HCT116 (cell line): Measurements from ENCODE around the gene KRT26. TPM values are rescaled to one million over a fixed set of nuclear protein-coding genes. Genes with fewer than 3 reads are reported as not detected.

Source experiments
- ATAC-seq: fragments of 200-7000 bp; cut with Tn5 transposase; 2 replicates; pipeline ENCODE4 v1.9.1; 2020; ENCODE audit warnings: mild to moderate bottlenecking, moderate library complexity
- BruUV-seq: library from RNA; stranded (reverse); fragments of 400-500 nt; replicated peaks from 2 replicates; lab custom pipeline; 2021; lab: Mats Ljungman, UMichigan
- CTCF ChIA-PET: fragments of 300-600 bp; sonication (Branson Sonifier 250); formaldehyde crosslinking; loops from one replicate; lab custom pipeline; 2021; ENCODE audit warnings: antibody characterized with exemption; lab: Charles Lee
- POLR2A ChIA-PET: fragments of 300-600, 350-600 bp; sonication (Branson Sonifier 250); formaldehyde crosslinking; loops from one replicate; lab custom pipeline; 2021; ENCODE audit warnings: antibody characterized with exemption; lab: Charles Lee
- RAD21 ChIA-PET, 2 experiments: fragments of 300-600 bp; sonication (Branson Sonifier 250); formaldehyde crosslinking; loops; one replicate each; lab custom pipeline; 2023; ENCODE audit warnings: low total read pairs in 2 of 2; ENCODE audit not compliant: uncharacterized antibody in 2 of 2, unreplicated experiment in 2 of 2, low non-redundant PET in 1 of 2; lab: Charles Lee
- DNase-seq: peaks from one replicate; pipeline ENCODE4 v3.0.0-alpha.2; 2010; ENCODE audit warnings: low read depth, low spot score
- H2AFZ ChIP-seq: fragments of 200-600 bp; shearing (Covaris generic), sonication (generic); 2 replicates; pipeline ENCODE4 v1.6.1; 2017; ENCODE audit warnings: low read depth, mixed run types, mixed read lengths, antibody characterized with exemption, low read length; ENCODE audit not compliant: poor library complexity, severe bottlenecking
- H3K27ac ChIP-seq: 2 replicates; pipeline ENCODE4 v1.5.1; 2012; ENCODE audit warnings: low read depth, low read length
- H3K27me3 ChIP-seq: fragments of 200-600 bp; sonication (generic); 2 replicates; pipeline ENCODE4 v1.6.1; 2016; ENCODE audit warnings: mixed run types, low read length, mixed read lengths; ENCODE audit not compliant: insufficient read depth
- H3K36me3 ChIP-seq, 2 experiments: fragments of 200-500 bp in 1 of 2; fragments of 200-600 bp in 1 of 2; sonication (Bioruptor generic) in 1 of 2; sonication (generic) in 1 of 2; 2 replicates each; pipeline versions ENCODE4 v1.5.1 to v1.6.1; 2014 to 2016; ENCODE audit warnings: low read length in 2 of 2, inconsistent platforms in 1 of 2, mixed read lengths in 1 of 2, mixed run types in 1 of 2; ENCODE audit not compliant: insufficient read depth in 2 of 2, control insufficient read depth in 1 of 2
- H3K4me1 ChIP-seq, 2 experiments: fragments of 200-600 bp in 1 of 2; sonication (generic) in 1 of 2; 2 replicates each; pipeline versions ENCODE4 v1.5.1 to v1.6.1; 2012 to 2017; ENCODE audit warnings: low read length in 2 of 2, inconsistent platforms in 1 of 2, mild to moderate bottlenecking in 1 of 2, mixed read lengths in 1 of 2, mixed run types in 1 of 2, moderate library complexity in 1 of 2; ENCODE audit not compliant: insufficient read depth in 2 of 2, control insufficient read depth in 1 of 2
- H3K4me2 ChIP-seq: fragments of 200-600 bp; sonication (generic); 2 replicates; pipeline ENCODE4 v1.6.1; 2017; ENCODE audit warnings: mixed run types, low read length, mixed read lengths
- H3K4me3 ChIP-seq, 2 experiments: fragments of 200-600 bp in 1 of 2; sonication (generic) in 1 of 2; replicated peaks in 1 of 2; 2 replicates each; pipeline ENCODE4 v1.5.1; 2011 to 2016; ENCODE audit warnings: low read length in 2 of 2, control low read depth in 1 of 2, low read depth in 1 of 2, mild to moderate bottlenecking in 1 of 2, mixed read lengths in 1 of 2, mixed run types in 1 of 2
- H3K79me2 ChIP-seq: fragments of 200-600 bp; sonication (generic); 2 replicates; pipeline ENCODE4 v1.6.1; 2017; ENCODE audit warnings: mild to moderate bottlenecking, mixed run types, low read length, moderate library complexity, mixed read lengths; ENCODE audit not compliant: insufficient read depth
- H3K9ac ChIP-seq: fragments of 200-600 bp; sonication (generic); 2 replicates; pipeline ENCODE4 v1.6.1; 2016; ENCODE audit warnings: low read length, mixed read lengths
- H3K9me2 ChIP-seq: fragments of 200-600 bp; sonication (generic), shearing (Covaris generic); 2 replicates; pipeline ENCODE4 v1.6.1; 2017; ENCODE audit warnings: mixed run types, mild to moderate bottlenecking, moderate library complexity; ENCODE audit not compliant: insufficient read depth
- H3K9me3 ChIP-seq, 2 experiments: fragments of 200-500 bp in 1 of 2; fragments of 200-600 bp in 1 of 2; sonication (Bioruptor generic) in 1 of 2; sonication (generic) in 1 of 2; 2 replicates each; pipeline ENCODE4 v1.6.1; 2014 to 2017; ENCODE audit warnings: low read length in 2 of 2, mixed read lengths in 2 of 2, inconsistent platforms in 1 of 2, low read depth in 1 of 2, mild to moderate bottlenecking in 1 of 2, mixed run types in 1 of 2, moderate library complexity in 1 of 2; ENCODE audit not compliant: control insufficient read depth in 1 of 2, insufficient read depth in 1 of 2
- H4K20me1 ChIP-seq: fragments of 200-600 bp; sonication (generic), shearing (Covaris generic); 2 replicates; pipeline ENCODE4 v1.6.1; 2017; ENCODE audit warnings: mixed run types, mild to moderate bottlenecking, moderate library complexity; ENCODE audit not compliant: insufficient read depth
- ATF3 ChIP-seq: IDR thresholded peaks from 2 replicates; pipeline ENCODE4 v1.6.1; 2012
- CBX3 ChIP-seq: IDR thresholded peaks from 2 replicates; pipeline ENCODE4 v1.6.1; 2012; ENCODE audit warnings: low read depth
- CEBPB ChIP-seq: IDR thresholded peaks from 2 replicates; pipeline ENCODE4 v1.6.1; 2012; ENCODE audit warnings: low read depth
- EGR1 ChIP-seq: IDR thresholded peaks from 2 replicates; pipeline ENCODE4 v1.6.1; 2012; ENCODE audit warnings: low read depth
- EZH2 ChIP-seq: fragments of 200-600 bp; sonication (generic); IDR thresholded peaks from 2 replicates; pipeline ENCODE4 v1.6.1; 2017; ENCODE audit warnings: antibody characterized with exemption, mixed run types
- EZH2phosphoT487 ChIP-seq: fragments of 200-600 bp; IDR thresholded peaks from 2 replicates; pipeline ENCODE4 v1.6.1; 2018; ENCODE audit warnings: antibody characterized with exemption, borderline replicate concordance
- FOSL1 ChIP-seq: IDR thresholded peaks from 2 replicates; pipeline ENCODE4 v1.6.1; 2012; ENCODE audit warnings: low read depth
- JUND ChIP-seq: IDR thresholded peaks from 2 replicates; pipeline ENCODE4 v1.6.1; 2012
- POLR2A ChIP-seq: IDR thresholded peaks from 2 replicates; pipeline ENCODE4 v1.7.0; 2011; ENCODE audit warnings: borderline replicate concordance; ENCODE audit not compliant: insufficient read depth, insufficient read length; ENCODE audit errors: extremely low read depth
- POLR2AphosphoS5 ChIP-seq: IDR thresholded peaks from 2 replicates; pipeline ENCODE4 v1.6.1; 2011; ENCODE audit warnings: mild to moderate bottlenecking, low read depth, low read length, moderate library complexity
- RAD21 ChIP-seq: IDR thresholded peaks from 2 replicates; pipeline ENCODE4 v1.6.1; 2012; ENCODE audit warnings: low read depth, mild to moderate bottlenecking
- SIN3A ChIP-seq: IDR thresholded peaks from 2 replicates; pipeline ENCODE4 v1.6.1; 2012; ENCODE audit warnings: low read depth
- SP1 ChIP-seq: IDR thresholded peaks from 2 replicates; pipeline ENCODE4 v1.6.1; 2012; ENCODE audit warnings: low read depth
- SRF ChIP-seq: IDR thresholded peaks from 2 replicates; pipeline ENCODE4 v1.6.1; 2012; ENCODE audit warnings: low read depth
- YY1 ChIP-seq: IDR thresholded peaks from 2 replicates; pipeline ENCODE4 v1.6.1; 2011; ENCODE audit warnings: low read length, low read depth, moderate library complexity, mild to moderate bottlenecking; ENCODE audit not compliant: insufficient replicate concordance; ENCODE audit errors: extremely low read depth
- ZNF274 ChIP-seq: fragments of 200-500 bp; sonication (Bioruptor generic); IDR thresholded peaks from 2 replicates; pipeline ENCODE4 v1.6.1; 2014; ENCODE audit warnings: mild to moderate bottlenecking, low read depth, low read length, inconsistent platforms
- intact Hi-C: fragments of 100-400 bp; cut with micrococcal nuclease; formaldehyde crosslinking; loops from 2 replicates; pipeline ENCODE4 v1.10.0; 2022
- total RNA-seq: library from RNA; stranded (reverse); gene quantifications from one replicate; pipeline ENCODE4 v1.2.1, GENCODE V29; 2021; ENCODE audit not compliant: unreplicated experiment
- TF ChIP-seq, protein P1 (sequence below): IDR thresholded peaks from 2 replicates; pipeline ENCODE4 v1.6.1; 2011; ENCODE audit warnings: mild to moderate bottlenecking, low read length, moderate library complexity; ENCODE audit not compliant: insufficient replicate concordance; ENCODE audit errors: extremely low read depth

Gene KRT26
- total RNA-seq, 1 experiment from 2014 or later: not detected

GRCh38 chr17:40751065-40751464, 20.9 kb downstream of the KRT26 start:
- no peak for TF ChIP-seq SRF
- no peak for TF ChIP-seq POLR2AphosphoS5
- TF ChIP-seq EGR1: no peak
- no peak for TF ChIP-seq EZH2
- no peak for TF ChIP-seq POLR2A
- no peak for TF ChIP-seq EZH2phosphoT487
- TF ChIP-seq CBX3: no peak
- no peak for TF ChIP-seq FOSL1
- TF ChIP-seq CEBPB: no peak
- no peak for TF ChIP-seq YY1
- TF ChIP-seq RAD21: no peak
- intact Hi-C loops: no loop called here
- POLR2A ChIA-PET: no interaction called here
- BruUV-seq: no TSS peak
- DNase-seq: no peak
- ATAC-seq: no peak
- Histone ChIP-seq H3K9me3 (no peaks in the 10 kb centered on the region), H3K4me1 (no peaks in the 10 kb centered on the region), H3K4me2 (no peak overlapping the region), H3K27ac (no peak overlapping the region), H4K20me1 (no peaks in the 10 kb centered on the region), H3K36me3 (no peaks in the 10 kb centered on the region), H3K27me3 (no peaks in the 10 kb centered on the region), H3K79me2 (no peaks in the 10 kb centered on the region), H3K9ac (no peak overlapping the region), H3K4me3 (no peak overlapping the region), H2AFZ (no peak overlapping the region), H3K9me2 (no peaks in the 10 kb centered on the region)
- CTCF ChIA-PET: no interaction called here
- RAD21 ChIA-PET: no interaction called here

GRCh38 chr17:40750391-40750790, 21.6 kb downstream of the KRT26 start:
- Histone ChIP-seq H3K27ac (no peak overlapping the region), H3K27me3 (no peaks in the 10 kb centered on the region), H3K9me3 (no peaks in the 10 kb centered on the region), H2AFZ (no peak overlapping the region), H3K9ac (no peak overlapping the region), H4K20me1 (no peaks in the 10 kb centered on the region), H3K4me1 (no peaks in the 10 kb centered on the region), H3K4me3 (no peak overlapping the region), H3K36me3 (no peaks in the 10 kb centered on the region), H3K79me2 (no peaks in the 10 kb centered on the region), H3K4me2 (no peak overlapping the region), H3K9me2 (no peaks in the 10 kb centered on the region)
- CTCF ChIA-PET: no interaction called here
- no peak for DNase-seq
- TF ChIP-seq SP1 (no peak), SRF (no peak), CEBPB (no peak), POLR2A (no peak), JUND (no peak), EGR1 (no peak), ATF3 (no peak), SIN3A (no peak), ZNF274 (no peak), YY1 (no peak)
- TF ChIP-seq, protein P1, sequence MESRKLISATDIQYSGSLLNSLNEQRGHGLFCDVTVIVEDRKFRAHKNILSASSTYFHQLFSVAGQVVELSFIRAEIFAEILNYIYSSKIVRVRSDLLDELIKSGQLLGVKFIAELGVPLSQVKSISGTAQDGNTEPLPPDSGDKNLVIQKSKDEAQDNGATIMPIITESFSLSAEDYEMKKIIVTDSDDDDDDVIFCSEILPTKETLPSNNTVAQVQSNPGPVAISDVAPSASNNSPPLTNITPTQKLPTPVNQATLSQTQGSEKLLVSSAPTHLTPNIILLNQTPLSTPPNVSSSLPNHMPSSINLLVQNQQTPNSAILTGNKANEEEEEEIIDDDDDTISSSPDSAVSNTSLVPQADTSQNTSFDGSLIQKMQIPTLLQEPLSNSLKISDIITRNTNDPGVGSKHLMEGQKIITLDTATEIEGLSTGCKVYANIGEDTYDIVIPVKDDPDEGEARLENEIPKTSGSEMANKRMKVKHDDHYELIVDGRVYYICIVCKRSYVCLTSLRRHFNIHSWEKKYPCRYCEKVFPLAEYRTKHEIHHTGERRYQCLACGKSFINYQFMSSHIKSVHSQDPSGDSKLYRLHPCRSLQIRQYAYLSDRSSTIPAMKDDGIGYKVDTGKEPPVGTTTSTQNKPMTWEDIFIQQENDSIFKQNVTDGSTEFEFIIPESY: no peak
- BruUV-seq: no TSS peak
- intact Hi-C loops: no loop called here
- POLR2A ChIA-PET: no interaction called here
- no peak for ATAC-seq
- RAD21 ChIA-PET: no interaction called here
